Activated CD4-positive, alpha-beta T cell treated with anti-CD3 and anti-CD28 coated beads, Interleukin-2, amount 10 ng/mL, durations not matched to agents 7 days and 5 days (primary cell): ENCODE data around the gene SLIT1. TPM values are rescaled to one million over a fixed set of nuclear protein-coding genes. Genes with fewer than 3 reads are reported as not detected.

Experiments
- CTCF ChIA-PET: fragments of 350-600 bp; sonication (Branson Sonifier 250); formaldehyde crosslinking; loops from one replicate; lab custom pipeline; 2021; ENCODE audit warnings: antibody characterized with exemption; lab: Charles Lee
- POLR2A ChIA-PET: fragments of 350-600 bp; sonication (Branson Sonifier 250); formaldehyde crosslinking; loops from one replicate; lab custom pipeline; 2021; ENCODE audit warnings: antibody characterized with exemption; lab: Charles Lee
- DNase-seq: peaks from one replicate; pipeline ENCODE4 v3.0.0-alpha.2; 2020
- H3K27ac Mint-ChIP-seq: one replicate; pipeline ENCODE4 v1.8.0; 2021; ENCODE audit warnings: mild to moderate bottlenecking, moderate library complexity, mixed read lengths
- H3K27me3 Mint-ChIP-seq: one replicate; pipeline ENCODE4 v1.8.0; 2021; ENCODE audit warnings: mixed read lengths
- H3K36me3 Mint-ChIP-seq: one replicate; pipeline ENCODE4 v1.8.0; 2021; ENCODE audit warnings: low read depth, mixed read lengths
- H3K4me1 Mint-ChIP-seq: one replicate; pipeline ENCODE4 v1.8.0; 2021; ENCODE audit warnings: mixed read lengths
- H3K4me3 Mint-ChIP-seq: one replicate; pipeline ENCODE4 v1.8.0; 2021; ENCODE audit warnings: mild to moderate bottlenecking, moderate library complexity, mixed read lengths
- H3K9me3 Mint-ChIP-seq: one replicate; pipeline ENCODE4 v1.8.0; 2021; ENCODE audit warnings: mixed read lengths
- total RNA-seq, 2 experiments: library from RNA; stranded (reverse); gene quantifications; one replicate each; pipeline ENCODE4 v1.2.3, GENCODE V29; 2021

Gene SLIT1
- total RNA-seq, 2 experiments from 2014 or later: 1.2 to 1.6 TPM

DNA sequence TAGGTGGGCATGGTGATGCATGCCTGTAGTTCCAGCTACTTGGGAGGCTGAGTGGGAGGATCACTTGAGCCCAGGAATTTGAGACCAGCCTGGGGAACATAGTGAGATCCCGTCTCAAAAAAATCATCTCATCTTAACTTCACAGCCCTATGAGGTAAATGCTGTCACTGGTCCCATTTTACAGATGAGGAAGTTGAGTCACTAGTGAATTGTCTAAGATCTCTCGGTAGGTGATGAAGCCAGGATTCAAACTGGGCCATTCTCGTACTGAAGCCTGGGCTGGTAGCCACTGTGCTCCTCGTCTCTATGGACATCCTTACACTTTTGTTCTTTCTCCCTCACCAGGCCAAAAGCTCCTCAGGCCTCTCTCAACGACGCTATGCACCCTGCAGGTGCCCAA lies 6.4 kb downstream of the SLIT1 start:
- Mint-ChIP-seq H3K4me1 (no peaks in the 10 kb centered on the region), H3K36me3 (no peaks in the 10 kb centered on the region), H3K27me3 (peaks cover 30% of the 10 kb centered on the region), H3K4me3 (no peak overlapping the region), H3K27ac (no peak overlapping the region), H3K9me3 (no peaks in the 10 kb centered on the region)
- no peak for DNase-seq
- ChIA-PET CTCF (interaction anchor here (1.2 kb wide), 1 partner anchor 18 kb away, joined by 3 read pairs; no protein-coding TSS in a partner anchor), POLR2A (no interaction called here)

DNA sequence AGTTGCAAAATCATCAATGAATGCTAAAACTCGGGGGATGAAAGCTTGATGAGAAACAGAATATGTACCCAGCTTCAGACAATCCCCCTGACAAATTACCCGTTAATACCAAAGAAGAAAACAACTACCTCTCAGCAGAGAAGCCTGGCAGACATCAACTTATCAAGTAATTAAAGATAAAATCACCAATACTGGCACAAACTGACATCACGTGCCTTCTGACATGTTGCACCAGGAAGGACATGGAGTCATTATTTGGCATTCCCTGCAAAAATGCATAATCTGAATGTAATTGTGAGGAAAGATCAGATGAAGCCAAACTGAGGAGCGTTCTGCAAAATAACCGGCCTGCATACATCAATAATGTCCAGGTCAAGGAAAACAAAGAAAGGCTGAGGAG lies 7.7 kb downstream of the SLIT1 start:
- Mint-ChIP-seq H3K9me3 (no peaks in the 10 kb centered on the region), H3K4me1 (no peaks in the 10 kb centered on the region), H3K36me3 (no peaks in the 10 kb centered on the region), H3K27me3 (peaks cover 18% of the 10 kb centered on the region), H3K27ac (no peak overlapping the region), H3K4me3 (no peak overlapping the region)
- ChIA-PET POLR2A (interaction anchor here (0.7 kb wide), 1 partner anchor 97 kb away, joined by 3 read pairs; no protein-coding TSS in a partner anchor), CTCF (interaction anchor here (0.7 to 1.2 kb wide), 2 partner anchors 9 to 11 kb away, joined by 3 to 4 read pairs; no protein-coding TSS in a partner anchor)
- DNase-seq: no peak

DNA sequence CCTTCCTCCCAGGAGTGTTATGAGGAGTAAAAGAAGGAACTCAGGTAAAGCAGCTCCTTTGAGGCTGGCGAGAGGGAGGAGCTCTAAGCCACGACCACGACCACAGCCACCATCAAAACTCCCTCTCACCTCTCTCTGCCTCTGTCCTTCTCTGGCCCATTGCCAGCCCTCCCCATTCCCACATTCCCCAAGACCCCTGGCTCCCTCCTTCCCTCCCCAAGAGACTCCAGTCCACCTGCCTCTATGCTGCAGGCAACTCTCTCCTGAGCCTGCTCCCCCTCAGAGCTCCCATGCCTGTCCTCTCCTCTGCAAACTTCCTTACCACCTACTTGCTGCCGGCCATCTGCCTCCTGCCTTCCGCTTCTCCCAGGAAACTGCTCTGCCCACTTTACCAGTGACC lies 9.5 kb downstream of the SLIT1 start:
- H3K27me3 Mint-ChIP-seq: peaks cover 22% of the 10 kb centered on the region
- H3K9me3 Mint-ChIP-seq: no peaks in the 10 kb centered on the region

DNA sequence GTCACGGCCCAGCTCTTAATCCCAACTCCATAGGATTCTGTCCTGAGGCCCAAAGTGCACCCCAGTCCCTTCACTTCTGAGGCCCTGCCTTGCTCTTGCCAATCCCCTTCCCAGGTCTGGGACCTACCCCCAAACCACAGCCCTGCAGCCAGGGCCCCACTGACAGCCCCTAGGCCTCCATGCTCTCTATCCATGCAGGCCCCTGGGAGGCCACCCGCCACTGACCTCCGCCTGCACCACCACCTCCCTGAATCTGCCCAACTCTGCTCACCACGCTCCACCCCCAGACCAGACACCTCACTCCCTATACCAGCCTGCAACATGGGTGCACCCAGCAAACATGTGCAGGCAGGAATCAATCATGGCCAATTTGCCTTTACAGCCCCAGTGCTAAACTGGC lies 10.2 kb downstream of the SLIT1 start:
- DNase-seq: no peak
- no peaks in the 10 kb centered on the region for H3K9me3 Mint-ChIP-seq
- no peaks in the 10 kb centered on the region for H3K36me3 Mint-ChIP-seq
- no peak overlapping the region for H3K4me3 Mint-ChIP-seq
- H3K27me3 Mint-ChIP-seq: peaks cover 23% of the 10 kb centered on the region
- H3K4me1 Mint-ChIP-seq: no peaks in the 10 kb centered on the region
- ChIA-PET POLR2A (no interaction called here), CTCF (interaction anchor here (1.2 kb wide), 1 partner anchor 35 kb away, joined by 3 read pairs; no protein-coding TSS in a partner anchor)
- no peak overlapping the region for H3K27ac Mint-ChIP-seq

More for the DNA sequence above, 9.5 kb downstream of the SLIT1 start:
- POLR2A ChIA-PET: no interaction called here
- Mint-ChIP-seq H3K27ac (no peak overlapping the region), H3K36me3 (no peaks in the 10 kb centered on the region), H3K4me1 (no peaks in the 10 kb centered on the region), H3K4me3 (no peak overlapping the region)
- no peak for DNase-seq
- CTCF ChIA-PET: interaction anchor here (1.2 kb wide), 1 partner anchor 34 kb away, joined by 3 read pairs; no protein-coding TSS in a partner anchor

- H3K27me3 Mint-ChIP-seq: peaks cover 17% of the 10 kb centered on the region
- ChIA-PET CTCF (interaction anchor here (1.2 kb wide), 1 partner anchor 35 kb away, joined by 3 read pairs; no protein-coding TSS in a partner anchor), POLR2A (no interaction called here)
- H3K27ac Mint-ChIP-seq: no peak overlapping the region
- no peaks in the 10 kb centered on the region for H3K9me3 Mint-ChIP-seq
- no peak overlapping the region for H3K4me3 Mint-ChIP-seq
- H3K4me1 Mint-ChIP-seq: no peaks in the 10 kb centered on the region
- DNase-seq: no peak
- no peaks in the 10 kb centered on the region for H3K36me3 Mint-ChIP-seq
Measured at GRCh38 chr10:97174941-97175340, 10.8 kb downstream of the SLIT1 start.

- POLR2A ChIA-PET: no interaction called here
- Mint-ChIP-seq H3K27ac (no peak overlapping the region), H3K4me1 (no peaks in the 10 kb centered on the region), H3K9me3 (no peaks in the 10 kb centered on the region), H3K27me3 (peaks cover 17% of the 10 kb centered on the region), H3K4me3 (no peak overlapping the region), H3K36me3 (no peaks in the 10 kb centered on the region)
- DNase-seq: no peak
- CTCF ChIA-PET: interaction anchor here (1.0 kb wide), 1 partner anchor 30 kb away, joined by 3 read pairs; no protein-coding TSS in a partner anchor
Measured at GRCh38 chr10:97174276-97174775, 11.4 kb downstream of the SLIT1 start.

- POLR2A ChIA-PET: interaction anchor here (0.6 kb wide), 1 partner anchor 118 kb away, joined by 3 read pairs; no protein-coding TSS in a partner anchor
- Mint-ChIP-seq H3K36me3 (no peaks in the 10 kb centered on the region), H3K27ac (no peak overlapping the region), H3K4me3 (no peak overlapping the region), H3K27me3 (peaks cover 14% of the 10 kb centered on the region), H3K9me3 (no peaks in the 10 kb centered on the region), H3K4me1 (no peaks in the 10 kb centered on the region)
- CTCF ChIA-PET: interaction anchor here (0.6 to 0.7 kb wide), 2 partner anchors 23 to 530 kb away, joined by 3 to 4 read pairs; no protein-coding TSS in a partner anchor
- no peak for DNase-seq
Measured at GRCh38 chr10:97173036-97173435, 12.7 kb downstream of the SLIT1 start.

DNA sequence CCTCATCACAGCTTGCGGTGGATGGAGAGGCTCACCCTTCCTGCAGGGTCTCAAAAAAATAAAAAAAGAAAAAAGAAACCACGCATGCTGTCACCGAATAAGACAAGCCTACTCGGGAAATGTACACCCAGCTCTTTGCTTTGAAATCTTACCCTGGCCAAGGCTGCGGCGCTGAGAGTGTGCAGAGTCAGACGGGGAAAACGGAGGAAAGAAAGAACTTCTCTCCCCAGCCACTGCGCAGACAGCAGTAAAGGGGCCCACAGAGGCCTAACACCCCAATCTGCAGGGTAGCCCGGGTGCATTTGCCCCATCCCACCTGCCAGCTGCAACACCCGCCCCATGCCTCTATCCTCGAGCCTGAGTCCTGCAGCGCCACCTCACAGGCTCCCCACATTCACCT lies 14.8 kb downstream of the SLIT1 start:
- Mint-ChIP-seq H3K4me3 (no peak overlapping the region), H3K4me1 (no peaks in the 10 kb centered on the region), H3K27ac (no peak overlapping the region), H3K9me3 (no peaks in the 10 kb centered on the region), H3K36me3 (no peaks in the 10 kb centered on the region), H3K27me3 (peaks cover 14% of the 10 kb centered on the region)
- POLR2A ChIA-PET: no interaction called here
- DNase-seq: no peak
- CTCF ChIA-PET: interaction anchor here (1.2 kb wide), 1 partner anchor 40 kb away, joined by 3 read pairs; no protein-coding TSS in a partner anchor

GRCh38 chr10:97169911-97170693 lies 15.7 kb downstream of the SLIT1 start:
- CTCF ChIA-PET: interaction anchor here (1.2 kb wide), 1 partner anchor 40 kb away, joined by 3 read pairs; no protein-coding TSS in a partner anchor
- Mint-ChIP-seq H3K36me3 (no peaks in the 10 kb centered on the region), H3K4me3 (no peak overlapping the region), H3K4me1 (no peaks in the 10 kb centered on the region), H3K27ac (no peak overlapping the region), H3K27me3 (peaks cover 14% of the 10 kb centered on the region), H3K9me3 (no peaks in the 10 kb centered on the region)
- no peak for DNase-seq
- POLR2A ChIA-PET: no interaction called here

- Mint-ChIP-seq H3K27me3 (peaks cover 14% of the 10 kb centered on the region), H3K36me3 (no peaks in the 10 kb centered on the region), H3K4me1 (no peaks in the 10 kb centered on the region), H3K4me3 (no peak overlapping the region), H3K27ac (no peak overlapping the region), H3K9me3 (no peaks in the 10 kb centered on the region)
- POLR2A ChIA-PET: no interaction called here
- DNase-seq: no peak
- CTCF ChIA-PET: no interaction called here
Measured at GRCh38 chr10:97169063-97169462, 16.7 kb downstream of the SLIT1 start.

- Mint-ChIP-seq H3K9me3 (no peaks in the 10 kb centered on the region), H3K4me3 (no peak overlapping the region), H3K27me3 (peaks cover 14% of the 10 kb centered on the region), H3K4me1 (no peaks in the 10 kb centered on the region), H3K27ac (no peak overlapping the region), H3K36me3 (no peaks in the 10 kb centered on the region)
- POLR2A ChIA-PET: no interaction called here
- DNase-seq: no peak
- CTCF ChIA-PET: no interaction called here
Measured at GRCh38 chr10:97168645-97169044, 17.1 kb downstream of the SLIT1 start.

- CTCF ChIA-PET: interaction anchor here (0.5 to 1.3 kb wide), 5 partner anchors 25 to 945 kb away, joined by 3 to 5 read pairs (median 3); no protein-coding TSS in a partner anchor
- DNase-seq: no peak
- Mint-ChIP-seq H3K27me3 (peaks cover 5% of the 10 kb centered on the region), H3K27ac (no peak overlapping the region), H3K4me3 (no peak overlapping the region), H3K4me1 (no peaks in the 10 kb centered on the region), H3K9me3 (no peaks in the 10 kb centered on the region), H3K36me3 (no peaks in the 10 kb centered on the region)
- POLR2A ChIA-PET: no interaction called here
Measured at GRCh38 chr10:97165499-97165898, 20.3 kb downstream of the SLIT1 start.
